Measurements from ENCODE around the gene STARD3.

- TF ChIP-seq CTCF (IDR thresholded peaks at IDR 0.05; ENCODE audit: poor library complexity, severe bottlenecking) (no peak), RAD21 (conservative IDR thresholded peaks at IDR 0.05) (no peak), EP300 (conservative IDR thresholded peaks at IDR 0.05; ENCODE audit: poor library complexity, severe bottlenecking) (no peak), EZH2 (IDR thresholded peaks at IDR 0.05; ENCODE audit: borderline replicate concordance, insufficient read depth, low read length, poor library complexity, severe bottlenecking) (no peak), SMC3 (conservative IDR thresholded peaks at IDR 0.05; ENCODE audit: poor library complexity) (no peak)
These were observed 66.3 kb downstream of the STARD3 start for GRCh38 chr17:39702901-39703893.

Measured in neural cell (in vitro differentiated cells).